CD14-positive monocyte (primary cell): ENCODE results near the gene IRGC. TPM values are rescaled to one million over a fixed set of nuclear protein-coding genes. Genes with fewer than 3 reads are reported as not detected.
A peak's percentile ranks its signal among the peaks of the same experiment; 100 is the strongest.

Experiments
- DNase-seq, 3 donors: peaks; one replicate each; pipeline ENCODE4 v3.0.0-alpha.2; 2011 to 2022
- H2AFZ ChIP-seq: 2 replicates; pipeline ENCODE4 v1.6.0; 2012; ENCODE audit warnings: mild to moderate bottlenecking, low read depth, low read length, inconsistent platforms; ENCODE audit not compliant: insufficient read depth, poor library complexity, severe bottlenecking
- H3K27ac ChIP-seq, 2 donors: 1 replicate in 1 of 2; 2 replicates in 1 of 2; pipeline ENCODE4 v1.5.1; 2012 to 2013; ENCODE audit warnings: low read length in 2 of 2, control low read depth in 1 of 2, inconsistent platforms in 1 of 2, low read depth in 1 of 2, mild to moderate bottlenecking in 1 of 2
- H3K27me3 ChIP-seq, 2 donors: one replicate each; pipeline versions ENCODE4 v1.6.0 to v1.6.1; 2011 to 2013; ENCODE audit warnings: low read length in 2 of 2; ENCODE audit not compliant: control insufficient read depth in 2 of 2, insufficient read depth in 2 of 2
- H3K36me3 ChIP-seq, 2 donors: replicated peaks in 1 of 2; 1 replicate in 1 of 2; 2 replicates in 1 of 2; pipeline versions ENCODE4 v1.5.1 to v1.6.1; 2012 to 2013; ENCODE audit warnings: low read length in 2 of 2, control low read depth in 1 of 2, inconsistent platforms in 1 of 2, mild to moderate bottlenecking in 1 of 2; ENCODE audit not compliant: insufficient read depth in 2 of 2, control insufficient read depth in 1 of 2
- H3K4me1 ChIP-seq, 2 donors: 1 replicate in 1 of 2; 2 replicates in 1 of 2; pipeline versions ENCODE4 v1.5.1 to v1.6.1; 2012 to 2013; ENCODE audit warnings: low read length in 2 of 2, control low read depth in 1 of 2, inconsistent platforms in 1 of 2, mild to moderate bottlenecking in 1 of 2, moderate library complexity in 1 of 2; ENCODE audit not compliant: insufficient read depth in 2 of 2, control insufficient read depth in 1 of 2
- H3K4me2 ChIP-seq: replicated peaks from 2 replicates; pipeline ENCODE3; 2012; ENCODE audit warnings: low read length, moderate library complexity, mild to moderate bottlenecking; ENCODE audit not compliant: poor library complexity, severe bottlenecking; ENCODE audit errors: extremely low read depth
- H3K4me3 ChIP-seq, 3 experiments: fragments of 200-600 bp in 1 of 3; sonication (generic) in 1 of 3; replicated peaks in 1 of 3; 1 replicate in 2 of 3; 2 replicates in 1 of 3; pipeline ENCODE4 v1.5.1; 2011 to 2013; ENCODE audit warnings: low read length in 3 of 3, mild to moderate bottlenecking in 3 of 3, control low read depth in 2 of 3, low read depth in 2 of 3, inconsistent platforms in 1 of 3, moderate library complexity in 1 of 3
- H3K79me2 ChIP-seq: 2 replicates; pipeline ENCODE4 v1.6.0; 2012; ENCODE audit warnings: mild to moderate bottlenecking, control low read depth, inconsistent platforms, low read length, moderate library complexity; ENCODE audit not compliant: insufficient read depth
- H3K9ac ChIP-seq: 2 replicates; pipeline ENCODE4 v1.6.0; 2017; ENCODE audit warnings: low read length, mild to moderate bottlenecking; ENCODE audit not compliant: insufficient read depth, poor library complexity, severe bottlenecking
- H3K9me3 ChIP-seq, 2 donors: replicated peaks in 1 of 2; 1 replicate in 1 of 2; 2 replicates in 1 of 2; pipeline versions ENCODE4 v1.5.1 to v1.6.1; 2012 to 2013; ENCODE audit warnings: low read length in 2 of 2, control low read depth in 1 of 2; ENCODE audit not compliant: control insufficient read depth in 1 of 2, insufficient read depth in 1 of 2
- H4K20me1 ChIP-seq: 2 replicates; pipeline ENCODE4 v1.6.0; 2012; ENCODE audit warnings: mild to moderate bottlenecking, low read length, control low read depth, moderate library complexity; ENCODE audit not compliant: insufficient read depth
- H3K27ac Mint-ChIP-seq, 7 donors: one replicate each; pipeline ENCODE4 v1.8.0; 2020; ENCODE audit warnings: mild to moderate bottlenecking in 7 of 7, mixed read lengths in 7 of 7, moderate library complexity in 6 of 7, inconsistent platforms in 2 of 7
- H3K27me3 Mint-ChIP-seq, 3 donors: one replicate each; pipeline ENCODE4 v1.8.0; 2021 to 2022; ENCODE audit warnings: low read depth in 3 of 3, mild to moderate bottlenecking in 3 of 3, mixed read lengths in 3 of 3, moderate library complexity in 3 of 3, inconsistent platforms in 1 of 3
- H3K36me3 Mint-ChIP-seq, 2 donors: one replicate each; pipeline ENCODE4 v1.8.0; 2020; ENCODE audit warnings: mixed read lengths in 2 of 2, inconsistent platforms in 1 of 2, mild to moderate bottlenecking in 1 of 2
- H3K4me1 Mint-ChIP-seq: one replicate; pipeline ENCODE4 v1.8.0; 2020; ENCODE audit warnings: mild to moderate bottlenecking, mixed read lengths
- H3K4me3 Mint-ChIP-seq, 2 donors: one replicate each; pipeline ENCODE4 v1.8.0; 2020; ENCODE audit warnings: mild to moderate bottlenecking in 2 of 2, mixed read lengths in 2 of 2, moderate library complexity in 1 of 2
- H3K9me3 Mint-ChIP-seq, 7 donors: one replicate each; pipeline ENCODE4 v1.8.0; 2020 to 2022; ENCODE audit warnings: mixed read lengths in 7 of 7, mild to moderate bottlenecking in 6 of 7, moderate library complexity in 6 of 7, inconsistent platforms in 2 of 7
- CTCF ChIP-seq: fragments of 200-600 bp; IDR thresholded peaks from one replicate; pipeline ENCODE4 v1.8.0; 2022; ENCODE audit warnings: antibody characterized with exemption, mild to moderate bottlenecking
- WGBS: methylation state at CpG from one replicate; pipeline ENCODE4 v1.1.5; 2013; ENCODE audit warnings: missing lambda C conversion rate; ENCODE audit not compliant: insufficient coverage; 5-methylcytosine and 5-hydroxymethylcytosine counted together
- intact Hi-C, 2 donors: fragments of 100-400 bp; cut with micrococcal nuclease; formaldehyde crosslinking; loops; one replicate each; pipeline versions ENCODE4 v1.15.0 to v1.15.1; 2023
- polyA plus RNA-seq, 3 donors: library from polyadenylated mRNA; depleted of rRNA in 1 of 3; unstranded in 2 of 3; stranded (reverse) in 1 of 3; fragments of 300-500 nt in 2 of 3; fragments of >200 nt in 1 of 3; fragmentation: Illumina TruSeq in 2 of 3; gene quantifications; 1 replicate in 2 of 3; 2 replicates in 1 of 3; pipeline ENCODE4 v1.2.3, GENCODE V29; 2012 to 2021

Gene IRGC
- polyA plus RNA-seq, 3 donors: not detected

DNA sequence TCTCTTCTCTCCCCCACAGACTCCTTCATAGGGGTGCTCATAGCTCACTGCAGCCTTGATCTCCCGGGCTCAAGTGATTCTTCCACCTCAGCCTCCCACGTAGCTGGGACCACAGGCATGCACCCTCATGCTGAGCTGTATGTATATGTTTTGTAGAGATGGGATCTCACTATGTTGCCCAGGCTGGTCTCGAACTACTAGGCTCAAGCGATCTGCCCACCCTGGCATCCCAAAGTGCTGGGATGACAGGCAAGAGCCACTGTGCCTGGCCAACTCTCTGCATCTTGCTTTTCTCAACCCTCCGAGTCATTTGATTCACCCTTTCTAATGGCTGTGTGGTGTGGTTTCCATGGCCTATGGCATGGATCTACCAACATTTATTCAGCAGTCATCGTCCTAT lies 10.1 kb upstream of the IRGC start:
- TF ChIP-seq CTCF: no peak
- Histone ChIP-seq H3K27ac (no peak overlapping the region), H4K20me1 (no peaks in the 10 kb centered on the region), H3K27me3 (no peaks in the 10 kb centered on the region), H3K4me2 (no peak overlapping the region), H3K36me3 (no peaks in the 10 kb centered on the region), H3K9ac (no peak overlapping the region), H3K4me3 (no peak overlapping the region), H3K9me3 (peaks cover 0 to 12% of the 10 kb centered on the region in 2 donors), H2AFZ (no peak overlapping the region), H3K4me1 (peaks cover 8 to 10% of the 10 kb centered on the region in 2 donors), H3K79me2 (no peaks in the 10 kb centered on the region)
- DNase-seq: no peak
- H3K27ac Mint-ChIP-seq: peak overlapping the region in 1 of 7 donors; percentile 20
- 90% methylated on average over 2 of the region's 6 CpGs for WGBS
- H3K9me3 Mint-ChIP-seq: peaks cover 3 to 13% (median 7%) of the 10 kb centered on the region in 7 donors
- intact Hi-C loops: no loop called here
- no peaks in the 10 kb centered on the region for H3K36me3 Mint-ChIP-seq
- H3K4me1 Mint-ChIP-seq: peaks cover 18% of the 10 kb centered on the region
- no peak overlapping the region for H3K4me3 Mint-ChIP-seq
- H3K27me3 Mint-ChIP-seq: peaks cover 2 to 14% (median 10%) of the 10 kb centered on the region in 3 donors

DNA sequence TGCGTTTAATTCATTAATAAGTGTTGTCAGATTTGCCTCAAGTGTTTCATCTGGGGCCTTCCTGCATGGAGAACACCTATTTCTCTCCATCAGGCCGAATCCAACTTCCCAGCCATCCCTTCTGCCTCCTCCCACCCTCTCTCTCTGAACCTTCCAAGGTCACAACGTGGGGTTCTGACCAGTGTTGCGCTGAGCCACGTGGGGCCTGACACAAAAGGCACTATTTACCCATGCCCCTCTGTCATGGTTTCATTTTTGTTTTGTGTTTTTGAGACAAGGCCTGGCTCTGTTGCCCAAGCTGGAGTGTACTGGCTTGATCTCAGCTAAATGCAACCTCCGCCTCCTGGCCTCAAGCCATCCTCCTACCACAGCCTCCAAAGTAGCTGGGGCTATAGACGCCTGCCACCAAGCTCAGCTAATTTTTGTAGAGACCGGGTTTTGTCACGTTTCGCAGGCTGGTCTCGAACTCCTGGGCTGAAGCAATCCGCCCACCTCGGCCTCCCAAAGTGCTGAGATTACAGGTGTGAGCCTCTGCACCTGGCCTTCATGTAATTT lies 8.6 kb upstream of the IRGC start:
- Histone ChIP-seq H3K79me2 (no peaks in the 10 kb centered on the region), H3K27ac (no peak overlapping the region), H3K27me3 (no peaks in the 10 kb centered on the region), H3K9me3 (peaks cover 0 to 12% of the 10 kb centered on the region in 2 donors), H3K36me3 (no peaks in the 10 kb centered on the region), H3K9ac (no peak overlapping the region), H2AFZ (no peak overlapping the region), H3K4me2 (no peak overlapping the region), H4K20me1 (no peaks in the 10 kb centered on the region), H3K4me1 (no peaks in the 10 kb centered on the region), H3K4me3 (no peak overlapping the region)
- H3K9me3 Mint-ChIP-seq: peaks cover 3 to 13% (median 7%) of the 10 kb centered on the region in 7 donors
- DNase-seq: no peak
- H3K36me3 Mint-ChIP-seq: no peaks in the 10 kb centered on the region
- H3K27me3 Mint-ChIP-seq: peaks cover 5 to 26% (median 15%) of the 10 kb centered on the region in 3 donors
- intact Hi-C loops: no loop called here
- no peak overlapping the region for H3K27ac Mint-ChIP-seq
- H3K4me1 Mint-ChIP-seq: peaks cover 8% of the 10 kb centered on the region
- 93% methylated on average over 10 of the region's 13 CpGs for WGBS
- TF ChIP-seq CTCF: no peak
- no peak overlapping the region for H3K4me3 Mint-ChIP-seq
